ENCODE measurements around the gene OR6C70. TPM values are rescaled to one million over a fixed set of nuclear protein-coding genes. Genes with fewer than 3 reads are reported as not detected.
"Not testable (repeated sequence)": the region's sequence is repeated elsewhere in the genome, so short reads cannot be mapped to it uniquely, and the experiment has no call there.

Gene OR6C70
- total RNA-seq, 1 donor from 2014 or later, result not detected

GRCh38 chr12:55499231-55499630, 29.3 kb upstream of the OR6C70 start:
- TF ChIP-seq CTCF (IDR thresholded peaks at IDR 0.05), result no peak
- DNase-seq (ENCODE audit: low spot score), result no peak

GRCh38 chr12:55495490-55495889, 25.6 kb upstream of the OR6C70 start:
- no peaks in the 10 kb centered on the region for H3K36me3 Mint-ChIP-seq (ENCODE audit: low read depth)
- H3K4me3 Mint-ChIP-seq (ENCODE audit: unreplicated experiment), result no peak overlapping the region
- no peak overlapping the region for H3K27ac Mint-ChIP-seq (ENCODE audit: unreplicated experiment)
- TF ChIP-seq CTCF (IDR thresholded peaks at IDR 0.05), result no peak
- H3K9me3 Mint-ChIP-seq (ENCODE audit: low read depth), result no peaks in the 10 kb centered on the region
- H3K4me1 Mint-ChIP-seq (ENCODE audit: low read depth), result no peaks in the 10 kb centered on the region
- peaks cover 2% of the 10 kb centered on the region for H3K27me3 Mint-ChIP-seq (ENCODE audit: low read depth)
- no peak for DNase-seq (ENCODE audit: low spot score)

More at GRCh38 chr12:55499231-55499630, 29.3 kb upstream of the OR6C70 start:
- H3K27me3 Mint-ChIP-seq (ENCODE audit: low read depth), result peaks cover 2% of the 10 kb centered on the region
- no peaks in the 10 kb centered on the region for H3K36me3 Mint-ChIP-seq (ENCODE audit: low read depth)
- H3K4me3 Mint-ChIP-seq (ENCODE audit: unreplicated experiment), result no peak overlapping the region
- H3K9me3 Mint-ChIP-seq (ENCODE audit: low read depth), result no peaks in the 10 kb centered on the region
- H3K4me1 Mint-ChIP-seq (ENCODE audit: low read depth), result no peaks in the 10 kb centered on the region
- H3K27ac Mint-ChIP-seq (ENCODE audit: unreplicated experiment), result no peak overlapping the region

GRCh38 chr12:55492078-55492477, 22.1 kb upstream of the OR6C70 start, which contains the start of gene OR6C68:
Gene OR6C68, plus strand, starts transcription at chr12:55492378. Its CDS starts 0 bp downstream, at chr12:55492378.
- Mint-ChIP-seq H3K27me3 (ENCODE audit: low read depth) (no peaks in the 10 kb centered on the region), H3K36me3 (ENCODE audit: low read depth) (no peaks in the 10 kb centered on the region), H3K27ac (ENCODE audit: unreplicated experiment) (no peak within 1 kb of the TSS), H3K4me1 (ENCODE audit: low read depth) (no peaks in the 10 kb centered on the region), H3K4me3 (ENCODE audit: unreplicated experiment) (no peak within 1 kb of the TSS), H3K9me3 (ENCODE audit: low read depth) (no peaks in the 10 kb centered on the region)
- DNase-seq (ENCODE audit: low spot score), result no peak
- TF ChIP-seq CTCF (IDR thresholded peaks at IDR 0.05), result no peak

GRCh38 chr12:55484284-55484683, 14.3 kb upstream of the OR6C70 start:
- H3K27me3 Mint-ChIP-seq (ENCODE audit: low read depth); H3K4me3 Mint-ChIP-seq (ENCODE audit: unreplicated experiment); H3K9me3 Mint-ChIP-seq (ENCODE audit: low read depth); H3K4me1 Mint-ChIP-seq (ENCODE audit: low read depth); H3K36me3 Mint-ChIP-seq (ENCODE audit: low read depth); H3K27ac Mint-ChIP-seq (ENCODE audit: unreplicated experiment); DNase-seq (ENCODE audit: low spot score): not testable (repeated sequence)

GRCh38 chr12:55479136-55479535, 9.2 kb upstream of the OR6C70 start:
- DNase-seq (ENCODE audit: low spot score), result peak; percentile 52
- not testable (repeated sequence) for H3K27me3 Mint-ChIP-seq (ENCODE audit: low read depth); H3K4me3 Mint-ChIP-seq (ENCODE audit: unreplicated experiment); H3K27ac Mint-ChIP-seq (ENCODE audit: unreplicated experiment); H3K4me1 Mint-ChIP-seq (ENCODE audit: low read depth); H3K9me3 Mint-ChIP-seq (ENCODE audit: low read depth); H3K36me3 Mint-ChIP-seq (ENCODE audit: low read depth)

GRCh38 chr12:55472264-55472663, 2.3 kb upstream of the OR6C70 start:
- Mint-ChIP-seq H3K27me3 (ENCODE audit: low read depth) (peaks cover 15% of the 10 kb centered on the region), H3K36me3 (ENCODE audit: low read depth) (no peaks in the 10 kb centered on the region), H3K4me1 (ENCODE audit: low read depth) (no peaks in the 10 kb centered on the region), H3K9me3 (ENCODE audit: low read depth) (no peaks in the 10 kb centered on the region), H3K4me3 (ENCODE audit: unreplicated experiment) (no peak overlapping the region), H3K27ac (ENCODE audit: unreplicated experiment) (no peak overlapping the region)
- no peak for DNase-seq (ENCODE audit: low spot score)
- no peak for TF ChIP-seq CTCF (IDR thresholded peaks at IDR 0.05)

All from chondrocyte (in vitro differentiated cells).